Activated CD8-positive, alpha-beta T cell treated with anti-CD3 and anti-CD28 coated beads for 36 hours (primary cell): ENCODE measurements around the gene FOSB. TPM values are rescaled to one million over a fixed set of nuclear protein-coding genes. Genes with fewer than 3 reads are reported as not detected.

Experiments
- ATAC-seq: fragments of 200-7000 bp; cut with Tn5 transposase; one replicate; pipeline ENCODE4 v1.10.0; 2021; ENCODE audit warnings: mild to moderate bottlenecking, moderate library complexity
- CTCF ChIA-PET: fragments of 350-600 bp; sonication (Branson Sonifier 250); formaldehyde crosslinking; loops from one replicate; lab custom pipeline; 2021; ENCODE audit warnings: antibody characterized with exemption; lab: Charles Lee
- POLR2A ChIA-PET: fragments of 350-600 bp; sonication (Branson Sonifier 250); formaldehyde crosslinking; loops from one replicate; lab custom pipeline; 2021; ENCODE audit warnings: antibody characterized with exemption; lab: Charles Lee
- DNase-seq: peaks from one replicate; pipeline ENCODE4 v3.0.0-alpha.2; 2020
- H3K27ac Mint-ChIP-seq: one replicate; pipeline ENCODE4 v1.8.0; 2021; ENCODE audit warnings: mild to moderate bottlenecking, mixed read lengths
- H3K27me3 Mint-ChIP-seq: one replicate; pipeline ENCODE4 v1.8.0; 2021; ENCODE audit warnings: mixed read lengths
- H3K36me3 Mint-ChIP-seq: one replicate; pipeline ENCODE4 v1.8.0; 2021; ENCODE audit warnings: low read depth, mixed read lengths
- H3K4me1 Mint-ChIP-seq: one replicate; pipeline ENCODE4 v1.8.0; 2021; ENCODE audit warnings: low read depth, mixed read lengths
- H3K4me3 Mint-ChIP-seq: one replicate; pipeline ENCODE4 v1.8.0; 2021; ENCODE audit warnings: mild to moderate bottlenecking, moderate library complexity, mixed read lengths
- H3K9me3 Mint-ChIP-seq: one replicate; pipeline ENCODE4 v1.8.0; 2021; ENCODE audit warnings: mixed read lengths
- CTCF ChIP-seq: fragments of 200-600 bp; IDR thresholded peaks from one replicate; pipeline ENCODE4 v1.8.0; 2022; ENCODE audit warnings: antibody characterized with exemption, mild to moderate bottlenecking
- intact Hi-C: fragments of 100-400 bp; cut with micrococcal nuclease; formaldehyde crosslinking; loops from one replicate; pipeline ENCODE4 v1.10.0; 2022
- total RNA-seq, 2 experiments: library from RNA; stranded (reverse); gene quantifications; one replicate each; pipeline ENCODE4 v1.2.3, GENCODE V29; 2021

The FOSB gene
- total RNA-seq, 2 experiments from 2014 or later = 70.0 to 71.2 TPM

DNA sequence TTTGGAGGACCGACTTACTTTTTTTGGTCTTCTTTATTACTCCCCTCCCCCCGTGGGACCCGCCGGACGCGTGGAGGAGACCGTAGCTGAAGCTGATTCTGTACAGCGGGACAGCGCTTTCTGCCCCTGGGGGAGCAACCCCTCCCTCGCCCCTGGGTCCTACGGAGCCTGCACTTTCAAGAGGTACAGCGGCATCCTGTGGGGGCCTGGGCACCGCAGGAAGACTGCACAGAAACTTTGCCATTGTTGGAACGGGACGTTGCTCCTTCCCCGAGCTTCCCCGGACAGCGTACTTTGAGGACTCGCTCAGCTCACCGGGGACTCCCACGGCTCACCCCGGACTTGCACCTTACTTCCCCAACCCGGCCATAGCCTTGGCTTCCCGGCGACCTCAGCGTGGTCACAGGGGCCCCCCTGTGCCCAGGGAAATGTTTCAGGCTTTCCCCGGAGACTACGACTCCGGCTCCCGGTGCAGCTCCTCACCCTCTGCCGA is 409 bp downstream of the FOSB start:
- intact Hi-C loops = no loop called here
- Mint-ChIP-seq H3K36me3 (peaks cover 17% of the 10 kb centered on the region), H3K4me1 (peaks cover 34% of the 10 kb centered on the region), H3K27ac (peak overlapping the region; percentile 93), H3K9me3 (no peaks in the 10 kb centered on the region), H3K4me3 (peak overlapping the region; percentile 86), H3K27me3 (peaks cover 5% of the 10 kb centered on the region)
- ChIA-PET CTCF (interaction anchor here (0.7 to 5.2 kb wide), 16 partner anchors 10 to 212 kb away, joined by 3 to 64 read pairs (median 5); no protein-coding TSS in a partner anchor), POLR2A (interaction anchor here (1.2 to 3.4 kb wide), 8 partner anchors 10 to 174 kb away, joined by 3 to 29 read pairs (median 10); no protein-coding TSS in a partner anchor)
- TF ChIP-seq CTCF = no peak
- DNase-seq (peak; percentile 62), ATAC-seq (peak; percentile 1)

GRCh38 chr19:45468803-45469131 is 971 bp downstream of the FOSB start:
- Mint-ChIP-seq H3K27me3 (peaks cover 5% of the 10 kb centered on the region), H3K36me3 (peaks cover 17% of the 10 kb centered on the region), H3K27ac (peak overlapping the region; percentile 93), H3K4me1 (peaks cover 34% of the 10 kb centered on the region), H3K9me3 (no peaks in the 10 kb centered on the region), H3K4me3 (peak overlapping the region; percentile 86)
- DNase-seq (peak; percentile 87), ATAC-seq (peak; percentile 60)
- intact Hi-C loops = no loop called here
- CTCF ChIA-PET = interaction anchor here (0.6 to 5.2 kb wide), 13 partner anchors 10 to 300 kb away, joined by 3 to 64 read pairs (median 5); partner anchors contain the start of gene SIX5
- POLR2A ChIA-PET = interaction anchor here (1.0 to 3.4 kb wide), 8 partner anchors 9 to 173 kb away, joined by 4 to 29 read pairs (median 10); no protein-coding TSS in a partner anchor
- no peak for TF ChIP-seq CTCF

DNA sequence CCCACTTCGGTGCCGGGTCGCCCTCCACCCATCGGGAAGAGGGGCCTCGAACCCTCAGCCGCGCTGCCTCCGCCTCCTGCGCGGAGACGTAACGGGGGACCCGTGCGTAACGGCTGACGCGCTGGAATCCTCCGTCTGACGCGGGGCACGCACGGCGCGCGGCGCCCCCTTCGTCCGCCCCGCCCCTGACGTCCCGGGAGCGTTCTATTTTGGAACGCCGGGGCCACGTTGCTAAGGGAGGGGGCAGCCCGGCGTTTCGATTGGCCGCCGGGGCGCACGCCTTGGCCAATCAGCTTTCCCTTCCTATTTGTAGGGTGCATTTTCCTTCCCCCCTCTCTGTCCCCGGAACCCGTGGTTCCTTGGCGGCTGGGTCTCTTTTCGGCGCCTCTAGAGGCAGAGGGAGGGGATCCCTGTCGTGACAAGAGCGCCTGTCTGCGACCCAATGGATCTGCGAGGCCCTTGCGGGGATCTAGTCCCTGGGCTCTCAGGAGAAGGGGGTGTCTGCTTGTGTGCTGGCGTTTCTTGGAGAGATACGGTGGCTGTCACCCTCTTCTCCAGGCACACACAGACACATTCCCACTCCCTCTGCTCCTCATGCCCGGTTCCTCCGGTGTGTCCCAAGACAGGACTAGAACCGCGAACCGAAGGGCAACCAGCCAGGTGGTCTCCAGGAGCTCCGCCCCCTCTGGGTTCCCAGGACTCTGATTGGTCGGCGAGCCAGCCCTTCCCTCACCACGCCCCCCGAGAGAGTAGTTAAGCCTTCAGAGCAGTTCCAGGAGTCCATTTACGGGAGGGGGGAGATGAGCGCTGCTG is 1.5 kb downstream of the FOSB start:
- intact Hi-C loops = no loop called here
- no peak for TF ChIP-seq CTCF
- peak overlapping the region; percentile 86 for H3K4me3 Mint-ChIP-seq
- CTCF ChIA-PET = interaction anchor here (0.6 to 5.2 kb wide), 14 partner anchors 9 to 300 kb away, joined by 3 to 64 read pairs (median 4); partner anchors contain the start of gene SIX5
- POLR2A ChIA-PET = interaction anchor here (1.0 to 3.4 kb wide), 7 partner anchors 9 to 44 kb away, joined by 5 to 29 read pairs (median 12); no protein-coding TSS in a partner anchor
- H3K27me3 Mint-ChIP-seq = peaks cover 5% of the 10 kb centered on the region
- no peaks in the 10 kb centered on the region for H3K9me3 Mint-ChIP-seq
- H3K27ac Mint-ChIP-seq = peak overlapping the region; percentile 93
- H3K36me3 Mint-ChIP-seq = peaks cover 17% of the 10 kb centered on the region
- H3K4me1 Mint-ChIP-seq = peaks cover 34% of the 10 kb centered on the region
- DNase-seq (peak; percentile 96), ATAC-seq (peak; percentile 75)

DNA sequence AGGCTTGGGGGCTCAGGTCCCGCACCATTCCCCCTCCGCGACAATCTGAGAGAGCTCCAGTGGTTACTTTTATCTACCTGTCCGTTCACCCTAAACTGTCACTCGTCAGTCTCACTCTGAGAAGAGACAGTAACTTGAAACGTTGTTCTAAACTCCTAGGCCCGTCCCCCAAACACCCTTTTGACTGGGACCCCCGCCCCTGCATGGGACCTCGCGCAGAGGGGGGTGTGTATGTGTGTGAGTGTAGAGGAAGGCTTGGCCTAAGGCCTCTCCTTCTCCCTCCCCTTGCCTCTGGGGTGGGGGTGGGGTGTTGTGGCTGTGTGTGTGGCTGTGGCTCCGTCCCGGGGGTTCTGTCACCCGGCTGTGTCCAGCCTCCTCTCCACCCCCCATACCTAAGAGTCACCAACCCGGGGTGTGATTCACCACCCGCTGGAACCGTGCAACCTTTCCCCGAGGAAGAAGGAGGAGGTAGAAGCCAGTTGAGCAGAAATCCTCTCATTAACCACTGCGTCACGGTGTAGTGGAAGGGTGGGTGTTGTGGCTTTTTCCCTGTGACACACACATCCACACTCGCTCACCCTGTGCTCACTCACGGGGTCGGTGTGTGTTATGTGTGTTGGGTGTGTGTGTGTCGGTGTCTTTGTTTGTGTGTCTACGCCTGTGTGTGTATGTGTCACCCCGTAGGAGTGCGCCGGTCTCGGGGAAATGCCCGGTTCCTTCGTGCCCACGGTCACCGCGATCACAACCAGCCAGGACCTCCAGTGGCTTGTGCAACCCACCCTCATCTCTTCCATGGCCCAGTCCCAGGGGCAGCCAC is 2.4 kb downstream of the FOSB start:
- Mint-ChIP-seq H3K4me3 (peak overlapping the region; percentile 86), H3K4me1 (peaks cover 34% of the 10 kb centered on the region), H3K27me3 (peaks cover 5% of the 10 kb centered on the region), H3K9me3 (no peaks in the 10 kb centered on the region), H3K36me3 (peaks cover 17% of the 10 kb centered on the region), H3K27ac (peak overlapping the region; percentile 92)
- ATAC-seq = no peak
- DNase-seq = peak; percentile 44
- POLR2A ChIA-PET = interaction anchor here (2.1 to 3.4 kb wide), 5 partner anchors 8 to 30 kb away, joined by 7 to 29 read pairs (median 12); no protein-coding TSS in a partner anchor
- TF ChIP-seq CTCF = no peak
- CTCF ChIA-PET = interaction anchor here (1.3 to 5.2 kb wide), 9 partner anchors 8 to 68 kb away, joined by 3 to 64 read pairs (median 5); no protein-coding TSS in a partner anchor
- intact Hi-C loops = loop anchor here (10.0 kb wide), 1 partner anchor 45 kb away; the partner anchor contains the start of gene ERCC1
